ENCODE data around the gene OSBP.
"Not testable (repeated sequence)": the region's sequence is repeated elsewhere in the genome, so short reads cannot be mapped to it uniquely, and the experiment has no call there.

OSBP gene

GRCh38 chr11:59556115-59556916 lies 59.3 kb downstream of the OSBP start:
- FAIRE-seq (peak; percentile 12), DNase-seq (ENCODE audit: extremely low spot score, insufficient read length, low read depth) (no peak)

GRCh38 chr11:59555601-59556114 lies 59.9 kb downstream of the OSBP start:
- no peak for FAIRE-seq
- DNase-seq (ENCODE audit: extremely low spot score, insufficient read length, low read depth): no peak

GRCh38 chr11:59553323-59553722 lies 62.3 kb downstream of the OSBP start:
- DNase-seq (ENCODE audit: extremely low spot score, insufficient read length, low read depth) (no peak), FAIRE-seq (no peak)

- no peak for DNase-seq (ENCODE audit: extremely low spot score, insufficient read length, low read depth)
- no peak for FAIRE-seq
Observed at GRCh38 chr11:59552844-59553243, 62.7 kb downstream of the OSBP start.

DNA sequence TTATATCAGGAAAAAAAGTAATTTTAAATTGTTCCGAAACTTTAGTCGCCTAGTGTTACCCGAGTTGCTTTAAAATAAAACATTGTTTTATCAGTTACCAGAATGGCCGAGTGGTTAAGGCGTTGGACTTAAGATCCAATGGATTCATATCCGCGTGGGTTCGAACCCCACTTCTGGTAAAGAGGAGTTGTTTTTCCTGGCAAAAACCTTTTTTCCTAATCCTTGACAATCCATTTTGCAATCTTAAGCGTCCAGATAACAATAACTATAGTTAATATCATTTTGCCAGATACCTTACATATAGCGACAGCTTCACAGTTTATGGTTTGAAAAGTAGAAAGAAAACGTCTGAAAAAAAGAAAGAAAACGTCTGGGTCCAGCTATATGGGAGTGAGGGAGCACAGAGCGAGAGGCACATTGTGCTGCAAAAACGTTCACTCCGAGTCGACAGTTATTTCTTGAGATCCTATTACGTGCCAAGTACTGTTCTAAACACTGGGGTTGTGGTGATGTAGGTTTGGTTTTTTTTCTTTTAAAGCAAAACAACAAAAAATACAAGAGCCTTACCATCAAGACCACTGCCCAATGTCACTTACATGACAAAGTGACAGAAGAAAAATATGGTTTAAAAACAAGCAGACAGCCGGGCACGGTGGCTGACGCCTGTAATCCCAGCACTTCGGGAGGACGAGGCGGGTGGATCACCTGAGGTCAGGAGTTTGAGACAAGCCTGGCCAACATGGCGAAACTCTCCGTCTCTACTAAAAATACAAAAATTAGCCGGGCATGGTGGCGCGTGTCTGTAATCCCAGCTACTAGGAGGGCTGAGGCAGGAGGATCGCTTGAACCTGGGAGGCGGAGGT lies 63.7 kb downstream of the OSBP start:
- no peak for FAIRE-seq
- DNase-seq (ENCODE audit: extremely low spot score, insufficient read length, low read depth): no peak

- DNase-seq (ENCODE audit: extremely low spot score, insufficient read length, low read depth) (no peak), FAIRE-seq (peak; percentile 15)
Observed at GRCh38 chr11:59550842-59551658, 64.5 kb downstream of the OSBP start.

GRCh38 chr11:59550368-59550841 lies 65.2 kb downstream of the OSBP start:
- peak; percentile 81 for FAIRE-seq
- DNase-seq (ENCODE audit: extremely low spot score, insufficient read length, low read depth): peak; percentile 63

DNA sequence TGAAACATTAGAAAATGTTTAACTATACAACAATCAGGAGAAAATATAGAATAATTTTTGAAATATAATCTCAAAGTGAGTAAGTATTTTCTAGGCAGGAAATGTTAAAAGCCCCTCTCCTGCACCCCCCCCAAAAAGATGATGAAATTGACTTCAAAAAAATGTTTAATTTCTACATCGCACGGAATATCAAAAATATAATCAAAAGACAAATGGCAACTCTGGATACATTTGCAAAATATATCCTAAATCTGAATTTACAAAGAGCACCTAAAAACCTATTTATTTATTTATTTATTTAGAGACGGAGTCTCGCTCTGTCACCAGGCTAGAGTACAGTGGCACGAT lies 67.3 kb downstream of the OSBP start:
- FAIRE-seq: no peak
- DNase-seq (ENCODE audit: extremely low spot score, insufficient read length, low read depth): no peak

- not testable (repeated sequence) for FAIRE-seq; DNase-seq (ENCODE audit: extremely low spot score, insufficient read length, low read depth)
Observed at GRCh38 chr11:59547605-59548308, 67.8 kb downstream of the OSBP start.

DNA sequence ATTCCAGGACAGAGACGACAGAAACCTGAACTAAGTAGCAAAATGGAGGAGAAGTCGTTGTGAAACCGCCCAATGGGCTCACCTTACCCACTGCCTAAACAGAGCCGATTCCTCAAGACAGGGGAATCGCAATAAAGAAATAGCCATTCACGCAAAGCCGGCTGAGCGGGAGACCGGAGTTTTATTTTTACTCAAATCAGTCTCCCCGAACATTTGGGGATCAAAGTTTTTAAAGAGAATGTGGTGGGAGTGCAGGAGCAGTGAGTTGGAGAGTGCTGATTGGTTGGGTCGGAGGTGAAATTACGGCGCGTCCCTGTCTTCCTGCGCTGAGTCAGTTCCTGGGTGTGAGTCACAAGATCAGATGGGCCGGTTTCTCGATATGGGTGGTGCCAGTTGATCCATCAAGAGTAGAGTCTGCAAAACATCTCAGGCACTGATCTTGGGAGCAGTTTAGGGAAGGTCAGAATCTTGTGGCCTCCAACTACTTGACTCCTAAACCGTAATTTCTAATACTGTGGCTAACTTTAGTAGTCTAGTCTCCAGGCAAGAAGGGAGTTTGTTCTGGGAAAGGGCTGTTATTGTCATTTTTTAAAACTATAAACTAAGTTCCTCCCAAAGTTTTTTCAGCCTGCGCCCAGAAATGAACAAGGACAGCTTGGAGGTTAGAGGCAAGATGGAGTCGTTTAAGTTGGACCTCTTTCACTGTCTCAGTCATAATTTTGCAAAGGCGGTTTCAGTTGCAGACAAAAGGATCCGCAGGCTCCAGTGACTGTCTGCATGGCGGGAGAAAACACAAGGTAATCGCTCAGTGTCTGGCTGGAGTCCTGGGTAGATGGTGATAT lies 70.2 kb downstream of the OSBP start:
- FAIRE-seq (no peak), DNase-seq (ENCODE audit: extremely low spot score, insufficient read length, low read depth) (no peak)

DNA sequence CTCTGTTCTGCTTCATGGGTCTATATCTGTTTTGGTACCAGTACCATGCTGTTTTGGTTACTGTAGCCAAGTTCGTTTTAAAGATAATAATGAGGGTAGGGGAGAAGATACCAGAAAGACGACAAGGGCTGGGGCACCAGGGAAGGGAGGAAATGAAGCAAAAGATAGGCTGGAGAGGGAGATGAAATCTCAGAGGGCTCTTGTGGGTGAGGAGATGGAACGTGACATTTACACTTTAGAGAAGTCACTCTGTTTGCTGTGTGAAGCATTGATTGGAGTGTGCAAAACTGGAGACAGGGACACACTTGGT lies 70.8 kb downstream of the OSBP start:
- no peak for FAIRE-seq

GRCh38 chr11:59543713-59544112 lies 71.9 kb downstream of the OSBP start:
- DNase-seq (ENCODE audit: extremely low spot score, insufficient read length, low read depth); FAIRE-seq: not testable (repeated sequence)

More for the DNA sequence above, 70.8 kb downstream of the OSBP start:
- no peak for DNase-seq (ENCODE audit: extremely low spot score, insufficient read length, low read depth)

DNA sequence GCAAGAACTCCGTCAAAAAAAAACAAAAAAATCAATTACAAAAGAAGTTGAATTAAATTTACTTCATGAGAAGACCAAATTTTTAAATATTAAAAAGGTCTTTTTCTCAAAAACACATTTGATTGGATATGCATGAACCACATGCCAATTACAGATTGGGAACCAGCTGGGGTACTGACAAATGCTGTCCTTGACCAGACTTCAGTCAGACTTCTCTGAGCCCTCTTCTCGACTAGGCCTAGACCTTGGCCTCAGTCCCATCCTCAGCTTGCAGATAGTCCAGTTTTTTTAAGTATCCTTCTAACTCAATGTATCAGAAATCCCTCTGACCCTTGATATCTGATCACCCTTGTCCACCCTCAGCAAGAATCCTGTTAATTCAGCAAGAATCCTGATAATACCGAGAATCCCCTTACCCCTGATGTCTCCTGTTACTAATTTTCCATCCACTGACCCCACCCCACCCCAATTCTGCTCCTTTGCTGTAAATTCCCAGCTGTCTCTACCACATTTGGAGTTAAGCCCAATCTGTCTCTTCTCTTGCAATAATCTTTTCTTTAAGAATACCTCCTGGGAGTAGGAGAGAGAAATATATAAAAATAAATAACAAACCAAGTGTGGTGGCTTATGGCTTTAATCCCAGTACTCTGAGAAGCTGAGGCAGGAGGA lies 73.3 kb downstream of the OSBP start:
- FAIRE-seq (no peak), DNase-seq (ENCODE audit: extremely low spot score, insufficient read length, low read depth) (no peak)

DNA sequence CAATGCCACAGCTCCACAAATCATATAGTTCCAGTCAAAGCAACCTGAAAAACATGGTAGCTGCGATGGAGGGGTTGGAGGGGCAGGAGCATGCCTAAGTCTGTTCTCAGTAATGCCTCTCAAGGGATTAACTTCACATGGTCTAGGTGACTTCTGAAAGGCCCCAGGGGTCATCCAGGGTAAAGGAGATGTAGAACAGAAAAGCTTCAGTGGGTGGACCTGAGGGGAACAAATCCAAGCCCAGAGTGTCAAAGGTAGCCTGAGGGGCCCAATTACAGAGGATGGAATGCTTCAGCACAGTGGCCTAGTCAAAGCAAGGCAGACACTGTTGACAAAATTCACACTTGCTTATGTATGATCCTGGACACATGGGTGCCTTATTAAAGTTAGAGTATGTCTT lies 80.9 kb downstream of the OSBP start:
- no peak for DNase-seq (ENCODE audit: extremely low spot score, insufficient read length, low read depth)
- FAIRE-seq: no peak

- DNase-seq (ENCODE audit: extremely low spot score, insufficient read length, low read depth) (no peak), FAIRE-seq (no peak)
Observed at GRCh38 chr11:59532620-59533019, 83.0 kb downstream of the OSBP start.

DNA sequence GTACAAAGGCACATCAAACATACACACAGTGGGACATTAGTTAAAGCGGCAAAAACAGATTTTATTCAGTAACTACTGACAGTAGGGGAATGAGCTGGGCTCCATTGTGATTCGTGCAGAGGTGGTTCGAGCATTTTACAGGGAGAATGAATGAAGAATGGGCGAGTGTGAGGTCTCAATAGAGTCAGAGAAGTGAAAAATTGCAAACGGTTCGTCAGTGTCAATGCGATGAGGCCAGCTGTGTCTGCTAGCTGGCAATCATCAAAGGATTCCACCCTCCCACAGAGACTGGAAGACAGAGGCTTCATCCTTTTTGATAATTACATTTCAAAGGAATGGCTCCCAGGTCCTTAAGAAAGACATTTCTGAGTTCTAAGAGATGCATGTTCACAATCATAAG lies 86.9 kb downstream of the OSBP start:
- FAIRE-seq: no peak
- DNase-seq (ENCODE audit: extremely low spot score, insufficient read length, low read depth): no peak

Measured in GM18507 (cell line).